Urinary bladder (tissue), 4 donors: ENCODE data around the gene RUNX2. TPM values are rescaled to one million over a fixed set of nuclear protein-coding genes. Genes with fewer than 3 reads are reported as not detected.
A peak's percentile ranks its signal among the peaks of the same experiment; 100 is the strongest.

Experiments used
- DNase-seq: peaks from one replicate; pipeline ENCODE4 v3.0.0-alpha.2; 2015; ENCODE audit errors: extremely low spot score
- H3K27ac ChIP-seq: one replicate; pipeline ENCODE4 v1.5.1; 2013; ENCODE audit warnings: low read depth, mild to moderate bottlenecking, moderate library complexity
- H3K36me3 ChIP-seq: one replicate; pipeline ENCODE4 v1.6.1; 2013; ENCODE audit warnings: mild to moderate bottlenecking, moderate library complexity; ENCODE audit not compliant: insufficient read depth
- H3K4me1 ChIP-seq: one replicate; pipeline ENCODE4 v1.6.1; 2013; ENCODE audit warnings: mild to moderate bottlenecking, moderate library complexity; ENCODE audit not compliant: insufficient read depth
- H3K4me3 ChIP-seq: one replicate; pipeline ENCODE4 v1.5.1; 2013; ENCODE audit warnings: low read depth, low read length
- WGBS: extraction: QIAGEN DNeasy Blood & Tissue Kit; methylation state at CpG from one replicate; pipeline ENCODE4 v1.1.7; 2013; 5-methylcytosine and 5-hydroxymethylcytosine counted together
- polyA plus RNA-seq: library from polyadenylated mRNA; stranded (reverse); fragments of 200-250 nt; gene quantifications from one replicate; pipeline ENCODE4 v1.2.3, GENCODE V29; 2013
- total RNA-seq: library from RNA; depleted of rRNA; stranded (reverse); fragments of >200 nt; gene quantifications from one replicate; pipeline ENCODE4 v1.2.3, GENCODE V29; 2014
- donor health status: healthy with polysubstance abuse.
- donor health status: healthy.

The RUNX2 gene
- total and polyA plus RNA-seq, 2 donors = 2.4 to 2.6 TPM

DNA sequence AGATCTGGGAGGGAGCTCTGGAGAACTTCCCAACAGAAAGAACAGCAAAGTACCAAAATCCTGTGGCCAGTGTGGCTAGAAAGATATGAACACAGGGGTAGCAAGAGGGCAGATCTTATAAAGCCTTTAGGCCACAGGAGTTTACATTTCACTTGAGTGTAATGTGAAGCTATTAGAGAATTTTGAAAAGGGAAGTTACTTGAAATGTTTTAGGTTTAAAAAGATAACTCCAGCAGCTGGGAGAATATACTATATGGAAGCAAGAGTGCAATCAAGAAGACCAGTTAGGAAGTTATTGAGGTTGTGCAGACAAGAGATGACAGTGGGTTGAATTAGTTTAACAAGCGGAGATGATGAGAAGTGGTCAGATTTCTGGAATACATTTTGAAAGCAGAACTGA lies 41.7 kb downstream of the RUNX2 start:
- Histone ChIP-seq H3K36me3 (no peaks in the 10 kb centered on the region), H3K4me1 (peaks cover 2% of the 10 kb centered on the region), H3K4me3 (no peak overlapping the region), H3K27ac (no peak overlapping the region)
- DNase-seq = no peak
- 94% methylated on average over 1 of the region's 1 CpG for WGBS

DNA sequence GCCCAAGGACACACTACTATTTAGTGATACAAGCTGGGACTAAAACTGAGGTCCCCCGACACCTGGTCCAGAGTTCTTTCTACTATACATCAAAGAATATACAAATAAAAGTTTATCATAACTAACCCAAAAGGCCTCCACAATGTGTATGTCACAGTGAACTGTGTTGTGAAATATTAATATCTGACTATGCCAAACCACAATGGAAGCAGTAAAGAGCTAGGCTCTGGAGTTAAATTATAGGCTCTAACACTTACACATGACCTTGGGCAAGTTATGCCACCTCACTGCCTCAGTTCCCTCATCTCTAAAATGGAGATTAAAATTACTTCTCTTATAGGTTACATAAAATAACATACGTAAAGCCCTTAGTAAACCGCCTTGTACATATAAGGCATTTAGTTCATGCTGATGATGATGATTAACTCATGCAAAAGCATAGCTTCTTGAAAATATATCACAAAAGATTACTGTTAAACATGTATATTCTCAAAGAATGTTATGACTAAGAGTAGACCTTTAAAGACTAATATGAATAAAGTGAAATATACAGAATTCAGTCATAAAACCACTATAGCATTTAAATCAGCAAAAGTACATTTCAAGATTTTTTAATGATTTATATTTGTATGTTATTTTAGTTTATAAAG lies 43.9 kb downstream of the RUNX2 start:
- Histone ChIP-seq H3K4me1 (peaks cover 2% of the 10 kb centered on the region), H3K36me3 (no peaks in the 10 kb centered on the region)

DNA sequence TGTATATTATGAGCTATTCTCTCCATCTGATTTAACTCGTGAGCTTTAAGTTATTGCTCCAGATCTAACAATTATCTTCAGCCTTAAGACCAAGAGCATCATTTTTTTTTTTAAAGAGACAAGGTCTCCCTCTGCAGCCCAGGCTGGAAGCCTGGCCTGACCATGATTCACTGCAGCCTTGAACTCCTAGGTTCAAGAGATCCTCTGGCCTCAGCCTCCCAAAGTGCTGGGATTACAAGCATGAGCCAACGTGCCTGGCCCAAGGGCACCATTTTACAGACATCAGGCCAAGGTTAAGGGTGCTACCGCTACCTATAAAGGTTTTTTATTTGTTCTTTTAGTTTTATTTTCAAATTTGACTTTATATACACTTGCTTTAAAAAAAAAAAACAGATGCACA lies 47.3 kb downstream of the RUNX2 start:
- peaks cover 2% of the 10 kb centered on the region for H3K4me1 ChIP-seq
- WGBS = 82% methylated on average over 3 of the region's 3 CpGs
- no peak overlapping the region for H3K4me3 ChIP-seq
- no peaks in the 10 kb centered on the region for H3K36me3 ChIP-seq
- no peak for DNase-seq
- H3K27ac ChIP-seq = no peak overlapping the region

More for the DNA sequence above, 43.9 kb downstream of the RUNX2 start:
- Histone ChIP-seq H3K4me3 (no peak overlapping the region), H3K27ac (no peak overlapping the region)
- no peak for DNase-seq
- 92% methylated on average over 3 of the region's 3 CpGs for WGBS

DNA sequence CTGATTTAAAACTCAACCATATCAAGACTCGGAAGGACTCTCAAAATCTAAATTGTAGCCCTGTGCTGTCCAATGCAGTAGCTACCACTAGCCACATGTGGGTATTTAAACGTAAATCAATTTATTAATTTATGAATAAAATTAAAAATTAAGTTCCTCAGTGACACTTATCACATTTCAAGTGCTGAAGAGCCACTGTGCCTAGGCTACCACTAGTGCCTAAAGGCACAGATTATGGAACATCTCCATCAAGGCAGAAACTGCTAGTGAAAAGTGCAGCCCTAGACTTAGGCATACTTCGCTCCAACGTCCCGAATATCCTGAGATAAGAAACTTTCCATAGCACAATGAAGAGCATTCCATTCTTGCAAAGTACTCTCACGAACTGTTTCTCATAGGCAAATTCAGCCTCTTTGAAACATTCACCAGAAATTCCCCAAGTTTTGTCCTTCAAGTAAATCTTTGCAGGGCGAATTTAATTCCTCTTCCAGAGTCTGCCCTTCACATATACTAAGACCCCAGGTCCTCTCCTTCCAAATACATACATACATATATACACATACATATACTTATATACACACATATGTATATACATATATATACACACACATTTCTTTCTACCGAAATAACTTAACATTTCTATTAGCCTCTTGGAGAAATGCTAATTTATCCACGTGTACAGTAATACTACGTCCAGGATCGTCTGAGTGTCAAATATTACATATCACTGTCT lies 48.3 kb downstream of the RUNX2 start:
- no peak for DNase-seq
- peak overlapping the region; percentile 34 for H3K27ac ChIP-seq
- WGBS = 29% methylated on average over 11 of the region's 11 CpGs

DNA sequence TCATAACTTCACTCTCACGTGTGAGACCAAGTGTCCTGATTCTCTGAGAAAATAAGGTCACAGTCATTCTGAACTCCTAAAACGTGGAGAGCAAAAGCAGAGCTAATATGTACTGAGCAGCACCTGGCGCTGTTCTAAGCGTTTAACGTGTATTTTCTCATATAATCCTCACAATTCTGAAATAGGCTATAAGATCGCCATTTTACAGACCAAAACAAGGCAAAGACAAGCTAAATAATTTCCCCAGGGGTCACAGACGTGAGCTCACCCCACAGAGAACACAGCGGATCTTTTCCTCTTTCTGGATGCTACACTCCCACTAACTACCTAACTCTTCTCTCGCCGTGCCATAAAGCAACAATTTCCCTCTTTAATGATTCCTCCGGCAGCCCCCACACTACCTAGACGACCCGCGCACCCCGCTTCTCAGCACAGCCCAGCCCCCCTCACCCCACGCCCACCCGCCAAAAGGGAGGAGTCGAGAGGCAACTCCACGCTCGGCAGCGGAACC lies 49.0 kb downstream of the RUNX2 start:
- Histone ChIP-seq H3K36me3 (no peaks in the 10 kb centered on the region), H3K4me3 (peak overlapping the region; percentile 83), H3K4me1 (no peaks in the 10 kb centered on the region), H3K27ac (peak overlapping the region; percentile 87)
- no peak for DNase-seq
- 1% methylated on average over 21 of the region's 21 CpGs for WGBS

More for the DNA sequence above, 48.3 kb downstream of the RUNX2 start:
- Histone ChIP-seq H3K4me3 (peak overlapping the region; percentile 83), H3K4me1 (peaks cover 2% of the 10 kb centered on the region), H3K36me3 (no peaks in the 10 kb centered on the region)

DNA sequence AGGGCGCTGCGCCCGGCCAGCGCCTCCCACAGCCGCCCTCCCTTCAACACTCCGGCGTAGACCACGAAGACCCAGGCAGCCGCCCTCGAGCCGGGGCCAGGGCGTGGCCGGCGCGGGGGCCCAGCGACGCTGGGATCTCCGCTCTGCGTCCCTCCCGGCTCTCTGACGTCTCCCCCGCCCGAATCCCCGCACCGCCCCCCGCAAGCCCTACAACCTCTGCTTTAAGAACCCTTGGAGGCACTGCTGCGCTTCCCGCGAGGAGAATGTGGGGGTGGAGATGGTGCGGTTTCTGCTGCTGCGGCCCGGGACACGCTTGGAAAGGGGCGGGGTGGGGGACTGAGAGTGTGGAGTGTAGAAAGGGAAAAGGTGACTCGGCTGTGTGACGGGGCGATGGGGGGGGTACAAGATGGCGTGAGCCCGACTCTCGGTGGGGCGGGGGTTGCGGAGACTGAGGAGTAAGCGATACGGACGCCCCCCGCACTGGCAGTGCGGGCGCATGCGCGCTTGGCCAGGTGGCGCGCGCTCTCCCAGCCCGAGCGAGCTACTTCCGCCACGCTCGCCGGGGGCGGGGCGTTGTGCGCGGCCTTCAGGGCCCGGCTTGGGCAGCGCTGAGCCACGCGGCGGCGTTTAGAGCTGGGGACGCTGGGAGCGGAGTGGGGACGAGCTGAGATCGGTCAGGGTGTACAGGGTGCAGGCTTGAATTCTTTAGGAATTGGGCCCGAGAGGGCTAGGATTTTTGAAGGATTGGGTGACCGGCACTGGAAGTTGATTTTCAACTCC lies 49.6 kb downstream of the RUNX2 start, which contains the start of gene SUPT3H:
Gene SUPT3H (minus strand): TSS at position 381 of the 780 bp plus-strand sequence.
- Histone ChIP-seq H3K4me3 (peak within 1 kb of the TSS; percentile 83), H3K4me1 (no peaks in the 10 kb centered on the region), H3K36me3 (no peaks in the 10 kb centered on the region), H3K27ac (peak within 1 kb of the TSS; percentile 87)
- peak; percentile 87 for DNase-seq
- WGBS = under 1% methylated on average over 75 of the region's 75 CpGs

DNA sequence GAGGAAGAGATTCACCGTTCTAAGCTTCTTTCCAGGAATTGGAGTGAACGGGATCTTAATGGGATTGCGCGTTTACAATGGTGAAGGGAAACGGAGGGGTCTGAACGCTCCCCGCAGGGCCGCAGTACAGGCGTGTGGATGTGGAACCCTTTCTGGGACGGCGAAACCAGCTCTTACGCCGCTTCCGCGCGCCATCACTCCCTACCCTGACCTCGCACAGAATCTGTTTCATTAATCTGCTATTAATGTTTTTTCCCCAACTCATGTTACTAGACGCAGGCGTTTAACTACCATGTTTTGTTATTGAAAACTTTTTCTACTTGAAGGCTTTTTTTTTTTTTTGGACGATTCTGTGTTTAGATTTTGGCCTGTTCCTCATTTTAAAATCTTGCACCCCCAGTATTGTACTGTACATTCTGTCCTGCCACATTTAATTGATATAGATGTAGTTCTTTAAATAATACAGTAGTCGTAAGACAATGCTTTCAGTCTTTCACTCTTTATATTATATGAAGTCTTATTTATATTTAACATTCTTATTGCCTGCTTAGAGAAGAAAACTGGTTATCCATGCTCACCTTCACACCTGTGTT lies 50.3 kb downstream of the RUNX2 start:
- no peaks in the 10 kb centered on the region for H3K4me1 ChIP-seq
- DNase-seq = peak; percentile 6
- no peaks in the 10 kb centered on the region for H3K36me3 ChIP-seq
- peak overlapping the region; percentile 83 for H3K4me3 ChIP-seq
- H3K27ac ChIP-seq = peak overlapping the region; percentile 87
- WGBS = 1% methylated on average over 21 of the region's 21 CpGs

DNA sequence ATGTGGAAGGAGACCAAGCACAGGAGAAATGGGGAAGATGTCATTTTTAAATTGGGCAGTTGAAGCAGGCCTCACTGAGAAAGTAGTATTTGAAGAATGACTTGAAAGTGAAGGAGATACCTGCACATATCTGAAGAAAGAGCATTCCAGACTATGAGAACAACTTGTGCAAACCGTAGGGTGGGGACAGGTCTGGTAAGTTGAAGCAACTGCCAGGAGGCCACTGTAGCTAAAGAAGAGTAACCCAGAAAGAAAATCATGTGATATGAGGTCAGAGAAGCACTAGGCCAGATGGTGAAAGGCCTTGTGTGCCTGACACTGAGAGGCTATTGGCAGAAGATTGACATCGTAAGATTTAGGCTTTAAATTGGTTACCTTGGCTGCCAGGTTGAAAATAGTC lies 54.3 kb downstream of the RUNX2 start:
- no peaks in the 10 kb centered on the region for H3K4me1 ChIP-seq
- 90% methylated on average over 2 of the region's 2 CpGs for WGBS
- no peaks in the 10 kb centered on the region for H3K36me3 ChIP-seq
- no peak for DNase-seq
- no peak overlapping the region for H3K4me3 ChIP-seq
- no peak overlapping the region for H3K27ac ChIP-seq

DNA sequence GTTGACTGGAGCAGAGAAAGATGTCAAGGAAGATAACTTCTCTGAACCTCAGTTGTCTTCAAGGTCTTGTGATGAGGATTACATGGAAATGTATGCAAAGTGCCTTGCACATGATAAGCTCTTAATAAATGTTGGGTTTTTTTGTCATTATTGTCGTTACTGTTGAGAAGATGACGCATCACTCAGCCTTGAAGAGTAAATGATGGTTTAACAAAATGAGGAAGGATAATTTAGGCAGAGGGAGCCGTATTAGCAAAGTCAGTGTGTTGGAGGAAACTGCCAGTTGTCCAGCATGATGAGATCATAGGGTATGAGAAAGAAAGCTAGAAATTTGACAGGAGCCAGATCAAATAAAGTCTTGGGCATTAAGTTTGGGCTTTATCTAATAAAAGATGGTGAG lies 58.4 kb downstream of the RUNX2 start:
- 84% methylated on average over 3 of the region's 3 CpGs for WGBS

DNA sequence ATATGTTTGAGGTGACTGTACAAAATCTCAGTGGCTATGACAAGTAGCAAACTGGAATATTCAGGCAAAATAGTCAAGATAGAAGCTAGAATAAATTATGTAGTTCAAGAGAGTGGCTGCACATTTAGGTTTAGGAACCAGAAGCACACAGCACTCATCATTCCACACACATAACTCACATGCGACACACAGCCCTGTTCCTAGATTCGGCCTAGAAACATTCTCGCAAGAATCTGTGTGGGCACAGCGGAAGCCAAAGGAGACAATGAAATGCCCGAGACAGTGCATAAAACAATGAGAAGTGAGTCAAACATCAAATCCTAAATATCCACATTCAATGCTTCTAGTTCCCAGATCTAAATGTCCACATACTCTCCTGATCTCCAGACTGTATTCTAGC lies 59.1 kb downstream of the RUNX2 start:
- no peaks in the 10 kb centered on the region for H3K36me3 ChIP-seq
- H3K4me3 ChIP-seq = no peak overlapping the region
- H3K27ac ChIP-seq = no peak overlapping the region
- WGBS = 96% methylated on average over 5 of the region's 5 CpGs
- DNase-seq = no peak
- no peaks in the 10 kb centered on the region for H3K4me1 ChIP-seq

More for the DNA sequence above, 58.4 kb downstream of the RUNX2 start:
- Histone ChIP-seq H3K36me3 (no peaks in the 10 kb centered on the region), H3K4me3 (no peak overlapping the region), H3K4me1 (no peaks in the 10 kb centered on the region), H3K27ac (no peak overlapping the region)
- DNase-seq = no peak

DNA sequence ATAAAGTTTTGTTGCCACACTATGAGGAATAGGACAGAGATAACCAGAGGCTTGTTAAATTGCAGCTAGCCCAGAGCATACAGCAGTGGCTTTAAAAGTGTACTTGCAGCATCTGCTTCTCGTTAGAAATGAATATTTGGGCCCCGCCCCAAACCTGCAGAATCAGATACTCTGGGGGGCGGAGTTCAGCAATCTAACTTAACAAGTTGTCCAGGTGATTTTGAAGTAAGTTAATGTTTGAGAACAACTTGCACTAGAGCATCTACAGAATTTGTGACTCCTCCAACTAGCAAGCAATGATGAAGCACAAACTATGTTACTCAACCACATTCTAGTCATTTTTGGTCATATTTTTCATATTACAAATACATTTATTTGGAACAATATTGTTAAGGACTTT lies 60.2 kb downstream of the RUNX2 start:
- H3K4me3 ChIP-seq = no peak overlapping the region
- H3K4me1 ChIP-seq = no peaks in the 10 kb centered on the region
- H3K36me3 ChIP-seq = no peaks in the 10 kb centered on the region
- no peak overlapping the region for H3K27ac ChIP-seq
- WGBS = 39% methylated on average over 3 of the region's 3 CpGs
- DNase-seq = no peak

DNA sequence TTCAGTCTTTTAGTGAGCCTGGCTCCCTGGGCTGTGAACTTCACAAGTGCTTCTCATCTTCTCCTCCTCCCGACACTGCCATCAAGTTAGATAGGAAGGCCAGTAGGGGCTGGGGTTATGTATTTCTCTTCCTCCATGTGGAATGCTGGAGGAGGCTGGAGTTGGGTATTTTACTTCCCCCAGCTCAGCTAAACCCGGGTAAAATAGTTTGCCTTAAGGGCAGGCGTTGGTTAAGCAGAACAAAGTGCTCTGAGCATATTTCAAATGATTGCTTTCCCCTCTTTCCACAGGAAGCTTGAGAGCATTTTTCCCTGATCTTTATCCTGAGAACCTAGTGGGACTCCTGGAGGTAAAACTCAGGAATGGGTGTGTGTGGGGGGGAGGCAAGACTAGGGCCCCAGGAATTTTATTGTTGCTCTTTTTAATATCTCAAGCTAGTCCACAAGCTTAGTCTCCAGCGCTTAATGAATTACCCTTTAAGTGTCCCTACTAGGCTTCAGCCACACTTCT lies 66.5 kb downstream of the RUNX2 start:
- WGBS = 79% methylated on average over 4 of the region's 4 CpGs
- no peak overlapping the region for H3K4me3 ChIP-seq
- H3K36me3 ChIP-seq = no peaks in the 10 kb centered on the region
- H3K4me1 ChIP-seq = no peaks in the 10 kb centered on the region
- DNase-seq = no peak
- no peak overlapping the region for H3K27ac ChIP-seq
